Fibroblast of lung (primary cell): ENCODE data around the gene NTMT2. TPM values are rescaled to one million over a fixed set of nuclear protein-coding genes. Genes with fewer than 3 reads are reported as not detected.

ENCODE experiments used
- polyA plus RNA-seq, 2 donors: library from polyadenylated mRNA; depleted of rRNA in 1 of 2; stranded (reverse) in 1 of 2; unstranded in 1 of 2; fragments of >200 nt; gene quantifications; 2 replicates each; pipeline ENCODE4 v1.2.1, GENCODE V29; 2011 to 2012; ENCODE audit warnings: missing spikeins in 1 of 2
- total RNA-seq: library from RNA; depleted of rRNA; stranded (reverse); fragments of >200 nt; gene quantifications from 2 replicates; pipeline ENCODE4 v1.2.1, GENCODE V29; 2014

The NTMT2 gene
- total and polyA plus RNA-seq, 2 donors (not counting 1 experiment from before 2014, with no cell fraction given): not detected

Other genes starting within 250 kb of the NTMT2 start
- gene KIFAP3, start 71.3 kb upstream of the NTMT2 start, total RNA-seq: 27.5 and 30.2 TPM in 2 replicates
- 27.5 and 42.9 TPM in 2 replicates for gene KIFAP3, start 71.3 kb upstream of the NTMT2 start, polyA plus RNA-seq